HCT116 (cell line): ENCODE measurements around the gene TECTA. TPM values are rescaled to one million over a fixed set of nuclear protein-coding genes. Genes with fewer than 3 reads are reported as not detected.
"Not testable (repeated sequence)": the region's sequence is repeated elsewhere in the genome, so short reads cannot be mapped to it uniquely, and the experiment has no call there.

ENCODE experiments used
- ATAC-seq: fragments of 200-7000 bp; cut with Tn5 transposase; 2 replicates; pipeline ENCODE4 v1.9.1; 2020; ENCODE audit warnings: mild to moderate bottlenecking, moderate library complexity
- BruUV-seq: library from RNA; stranded (reverse); fragments of 400-500 nt; replicated peaks from 2 replicates; lab custom pipeline; 2021; lab: Mats Ljungman, UMichigan
- CTCF ChIA-PET: fragments of 300-600 bp; sonication (Branson Sonifier 250); formaldehyde crosslinking; loops from one replicate; lab custom pipeline; 2021; ENCODE audit warnings: antibody characterized with exemption; lab: Charles Lee
- POLR2A ChIA-PET: fragments of 300-600, 350-600 bp; sonication (Branson Sonifier 250); formaldehyde crosslinking; loops from one replicate; lab custom pipeline; 2021; ENCODE audit warnings: antibody characterized with exemption; lab: Charles Lee
- RAD21 ChIA-PET, 2 experiments: fragments of 300-600 bp; sonication (Branson Sonifier 250); formaldehyde crosslinking; loops; one replicate each; lab custom pipeline; 2023; ENCODE audit warnings: low total read pairs in 2 of 2; ENCODE audit not compliant: uncharacterized antibody in 2 of 2, unreplicated experiment in 2 of 2, low non-redundant PET in 1 of 2; lab: Charles Lee
- DNase-seq: peaks from one replicate; pipeline ENCODE4 v3.0.0-alpha.2; 2010; ENCODE audit warnings: low read depth, low spot score
- H2AFZ ChIP-seq: fragments of 200-600 bp; shearing (Covaris generic), sonication (generic); 2 replicates; pipeline ENCODE4 v1.6.1; 2017; ENCODE audit warnings: low read depth, mixed run types, mixed read lengths, antibody characterized with exemption, low read length; ENCODE audit not compliant: poor library complexity, severe bottlenecking
- H3K27ac ChIP-seq: 2 replicates; pipeline ENCODE4 v1.5.1; 2012; ENCODE audit warnings: low read depth, low read length
- H3K27me3 ChIP-seq: fragments of 200-600 bp; sonication (generic); 2 replicates; pipeline ENCODE4 v1.6.1; 2016; ENCODE audit warnings: mixed run types, low read length, mixed read lengths; ENCODE audit not compliant: insufficient read depth
- H3K36me3 ChIP-seq, 2 experiments: fragments of 200-500 bp in 1 of 2; fragments of 200-600 bp in 1 of 2; sonication (Bioruptor generic) in 1 of 2; sonication (generic) in 1 of 2; 2 replicates each; pipeline versions ENCODE4 v1.5.1 to v1.6.1; 2014 to 2016; ENCODE audit warnings: low read length in 2 of 2, inconsistent platforms in 1 of 2, mixed read lengths in 1 of 2, mixed run types in 1 of 2; ENCODE audit not compliant: insufficient read depth in 2 of 2, control insufficient read depth in 1 of 2
- H3K4me1 ChIP-seq, 2 experiments: fragments of 200-600 bp in 1 of 2; sonication (generic) in 1 of 2; 2 replicates each; pipeline versions ENCODE4 v1.5.1 to v1.6.1; 2012 to 2017; ENCODE audit warnings: low read length in 2 of 2, inconsistent platforms in 1 of 2, mild to moderate bottlenecking in 1 of 2, mixed read lengths in 1 of 2, mixed run types in 1 of 2, moderate library complexity in 1 of 2; ENCODE audit not compliant: insufficient read depth in 2 of 2, control insufficient read depth in 1 of 2
- H3K4me2 ChIP-seq: fragments of 200-600 bp; sonication (generic); 2 replicates; pipeline ENCODE4 v1.6.1; 2017; ENCODE audit warnings: mixed run types, low read length, mixed read lengths
- H3K4me3 ChIP-seq, 2 experiments: fragments of 200-600 bp in 1 of 2; sonication (generic) in 1 of 2; replicated peaks in 1 of 2; 2 replicates each; pipeline ENCODE4 v1.5.1; 2011 to 2016; ENCODE audit warnings: low read length in 2 of 2, control low read depth in 1 of 2, low read depth in 1 of 2, mild to moderate bottlenecking in 1 of 2, mixed read lengths in 1 of 2, mixed run types in 1 of 2
- H3K79me2 ChIP-seq: fragments of 200-600 bp; sonication (generic); 2 replicates; pipeline ENCODE4 v1.6.1; 2017; ENCODE audit warnings: mild to moderate bottlenecking, mixed run types, low read length, moderate library complexity, mixed read lengths; ENCODE audit not compliant: insufficient read depth
- H3K9ac ChIP-seq: fragments of 200-600 bp; sonication (generic); 2 replicates; pipeline ENCODE4 v1.6.1; 2016; ENCODE audit warnings: low read length, mixed read lengths
- H3K9me2 ChIP-seq: fragments of 200-600 bp; sonication (generic), shearing (Covaris generic); 2 replicates; pipeline ENCODE4 v1.6.1; 2017; ENCODE audit warnings: mixed run types, mild to moderate bottlenecking, moderate library complexity; ENCODE audit not compliant: insufficient read depth
- H3K9me3 ChIP-seq, 2 experiments: fragments of 200-500 bp in 1 of 2; fragments of 200-600 bp in 1 of 2; sonication (Bioruptor generic) in 1 of 2; sonication (generic) in 1 of 2; 2 replicates each; pipeline ENCODE4 v1.6.1; 2014 to 2017; ENCODE audit warnings: low read length in 2 of 2, mixed read lengths in 2 of 2, inconsistent platforms in 1 of 2, low read depth in 1 of 2, mild to moderate bottlenecking in 1 of 2, mixed run types in 1 of 2, moderate library complexity in 1 of 2; ENCODE audit not compliant: control insufficient read depth in 1 of 2, insufficient read depth in 1 of 2
- H4K20me1 ChIP-seq: fragments of 200-600 bp; sonication (generic), shearing (Covaris generic); 2 replicates; pipeline ENCODE4 v1.6.1; 2017; ENCODE audit warnings: mixed run types, mild to moderate bottlenecking, moderate library complexity; ENCODE audit not compliant: insufficient read depth
- ATF3 ChIP-seq: IDR thresholded peaks from 2 replicates; pipeline ENCODE4 v1.6.1; 2012
- POLR2AphosphoS5 ChIP-seq: IDR thresholded peaks from 2 replicates; pipeline ENCODE4 v1.6.1; 2011; ENCODE audit warnings: mild to moderate bottlenecking, low read depth, low read length, moderate library complexity
- YY1 ChIP-seq: IDR thresholded peaks from 2 replicates; pipeline ENCODE4 v1.6.1; 2011; ENCODE audit warnings: low read length, low read depth, moderate library complexity, mild to moderate bottlenecking; ENCODE audit not compliant: insufficient replicate concordance; ENCODE audit errors: extremely low read depth
- ZFX ChIP-seq: fragments of 450-650 bp; IDR thresholded peaks from 2 replicates; pipeline ENCODE4 v1.6.1; 2017
- intact Hi-C: fragments of 100-400 bp; cut with micrococcal nuclease; formaldehyde crosslinking; loops from 2 replicates; pipeline ENCODE4 v1.10.0; 2022
- total RNA-seq: library from RNA; stranded (reverse); gene quantifications from one replicate; pipeline ENCODE4 v1.2.1, GENCODE V29; 2021; ENCODE audit not compliant: unreplicated experiment

TECTA gene
- total RNA-seq, 1 experiment from 2014 or later: 0.81 TPM

- H3K79me2 ChIP-seq, H4K20me1 ChIP-seq, intact Hi-C loops, POLR2A ChIA-PET, H3K4me2 ChIP-seq, RAD21 ChIA-PET, H3K36me3 ChIP-seq, CTCF ChIA-PET, BruUV-seq, H2AFZ ChIP-seq, H3K27ac ChIP-seq, H3K9me2 ChIP-seq, H3K27me3 ChIP-seq, ATAC-seq, H3K4me1 ChIP-seq, H3K9me3 ChIP-seq, H3K9ac ChIP-seq, DNase-seq, H3K4me3 ChIP-seq: not testable (repeated sequence)
Measured at GRCh38 chr11:121177629-121178028, 76.6 kb downstream of the TECTA start.

GRCh38 chr11:121179306-121179705, 78.3 kb downstream of the TECTA start:
- Histone ChIP-seq H3K9me3 (peaks cover 0 to 4% of the 10 kb centered on the region in 2 experiments; a peak in 1 of 4 replicates), H3K9ac (no peak overlapping the region), H2AFZ (no peak overlapping the region), H4K20me1 (no peaks in the 10 kb centered on the region), H3K79me2 (no peaks in the 10 kb centered on the region), H3K9me2 (no peaks in the 10 kb centered on the region), H3K27me3 (no peaks in the 10 kb centered on the region), H3K4me2 (no peak overlapping the region), H3K36me3 (no peaks in the 10 kb centered on the region), H3K27ac (no peak overlapping the region), H3K4me1 (no peaks in the 10 kb centered on the region), H3K4me3 (no peak overlapping the region)
- CTCF ChIA-PET: no interaction called here
- ATAC-seq (no peak), DNase-seq (no peak)
- TF ChIP-seq ATF3 (no peak), ZFX (no peak), YY1 (no peak), POLR2AphosphoS5 (no peak)
- POLR2A ChIA-PET: no interaction called here
- RAD21 ChIA-PET: interaction anchor here in 1 of 2 experiments (0.7 kb wide), 1 partner anchor 788 kb away, joined by 3 read pairs; no protein-coding TSS in a partner anchor
- intact Hi-C loops: no loop called here
- no TSS peak for BruUV-seq
